Activated CD4-positive, alpha-beta T cell treated with anti-CD3 and anti-CD28 coated beads for 4 hours (primary cell): ENCODE results near the gene NLRP10.

Source experiments
- DNase-seq, 2 donors: peaks; one replicate each; pipeline ENCODE4 v3.0.0-alpha.2; 2020

The NLRP10 gene

GRCh38 chr11:7971846-7972245, 6.6 kb upstream of the NLRP10 start:
- no peak for DNase-seq

- DNase-seq, result no peak
Observed at GRCh38 chr11:7969756-7970646, 4.8 kb upstream of the NLRP10 start.

GRCh38 chr11:7968686-7969085, 3.4 kb upstream of the NLRP10 start:
- no peak for DNase-seq

- no peak for DNase-seq
Observed at GRCh38 chr11:7967826-7968225, 2.6 kb upstream of the NLRP10 start.

GRCh38 chr11:7967097-7967496, 1.9 kb upstream of the NLRP10 start:
- no peak for DNase-seq

- no peak for DNase-seq
Observed at GRCh38 chr11:7964873-7965272, 374 bp downstream of the NLRP10 start.

GRCh38 chr11:7964261-7964660, 986 bp downstream of the NLRP10 start:
- no peak for DNase-seq

- no peak for DNase-seq
Observed at GRCh38 chr11:7955191-7955590, 10.1 kb downstream of the NLRP10 start.

GRCh38 chr11:7949934-7950333, 15.3 kb downstream of the NLRP10 start:
- DNase-seq, result no peak

- no peak for DNase-seq
Observed at GRCh38 chr11:7944123-7944522, 21.1 kb downstream of the NLRP10 start.

- no peak for DNase-seq
Observed at GRCh38 chr11:7941608-7942007, 23.6 kb downstream of the NLRP10 start, which contains the start of gene OR10A3. Gene OR10A3, minus strand, starts transcription at chr11:7941708. Its CDS starts 2,188 bp downstream, at chr11:7939520.

- no peak for DNase-seq
Observed at GRCh38 chr11:7941146-7941545, 24.1 kb downstream of the NLRP10 start.

- DNase-seq, result no peak
Observed at GRCh38 chr11:7936615-7937014, 28.6 kb downstream of the NLRP10 start.

- no peak for DNase-seq
Observed at GRCh38 chr11:7931168-7931567, 34.1 kb downstream of the NLRP10 start, which contains the start of gene OR10A6. Gene OR10A6, minus strand, starts transcription at chr11:7931268. Its CDS starts 2,606 bp downstream, at chr11:7928662.

- no peak for DNase-seq
Observed at GRCh38 chr11:7927635-7928034, 37.6 kb downstream of the NLRP10 start.

GRCh38 chr11:7924536-7924935, 40.7 kb downstream of the NLRP10 start:
- DNase-seq, result no peak

GRCh38 chr11:7918141-7918540, 47.1 kb downstream of the NLRP10 start:
- DNase-seq, result no peak
